HG03457 (cell line): ENCODE data around the gene CCDC195.

Source experiments
- ATAC-seq: cut with Tn5 transposase; IDR thresholded peaks from one replicate; pipeline ENCODE4 v1.9.1; 2021; ENCODE audit warnings: moderate number of reproducible peaks; ENCODE audit not compliant: unreplicated experiment

Gene CCDC195

GRCh38 chr2:224716201-224716600, at the start of gene CCDC195:
TSS of gene CCDC195 (minus strand) at chr2:224716365. CDS start at chr2:224716365, 0 bp downstream.
- ATAC-seq, result no peak

GRCh38 chr2:224764565-224765236, 48.5 kb upstream of the CCDC195 start:
- peak; percentile 71 for ATAC-seq

- ATAC-seq, result no peak
These were observed 41.9 kb upstream of the CCDC195 start for GRCh38 chr2:224757934-224758548.

- no peak for ATAC-seq
These were observed 37.8 kb upstream of the CCDC195 start for GRCh38 chr2:224753743-224754540.

GRCh38 chr2:224751996-224752698, 36.0 kb upstream of the CCDC195 start:
- no peak for ATAC-seq

- no peak for ATAC-seq
These were observed 33.0 kb upstream of the CCDC195 start for GRCh38 chr2:224749136-224749535.

GRCh38 chr2:224747765-224748164, 31.6 kb upstream of the CCDC195 start:
- ATAC-seq, result no peak

GRCh38 chr2:224736227-224736626, 20.1 kb upstream of the CCDC195 start:
- no peak for ATAC-seq

- ATAC-seq, result no peak
These were observed 18.8 kb upstream of the CCDC195 start for GRCh38 chr2:224734949-224735348.

- no peak for ATAC-seq
These were observed 15.5 kb upstream of the CCDC195 start for GRCh38 chr2:224731665-224732064.

- no peak for ATAC-seq
These were observed 13.3 kb upstream of the CCDC195 start for GRCh38 chr2:224729435-224729834.

- no peak for ATAC-seq
These were observed 8.2 kb upstream of the CCDC195 start for GRCh38 chr2:224724331-224724730.

GRCh38 chr2:224723586-224724217, 7.5 kb upstream of the CCDC195 start:
- ATAC-seq, result no peak

- no peak for ATAC-seq
These were observed 6.6 kb upstream of the CCDC195 start for GRCh38 chr2:224722770-224723169.

GRCh38 chr2:224722250-224722649, 6.1 kb upstream of the CCDC195 start:
- ATAC-seq, result no peak

GRCh38 chr2:224716921-224717320, 756 bp upstream of the CCDC195 start:
- ATAC-seq, result no peak

GRCh38 chr2:224711859-224712665, 4.1 kb downstream of the CCDC195 start:
- ATAC-seq, result no peak

GRCh38 chr2:224711381-224711780, 4.8 kb downstream of the CCDC195 start:
- no peak for ATAC-seq

- no peak for ATAC-seq
These were observed 6.9 kb downstream of the CCDC195 start for GRCh38 chr2:224709301-224709700.

GRCh38 chr2:224694502-224694901, 21.7 kb downstream of the CCDC195 start:
- ATAC-seq, result no peak
